Thyroid gland (tissue), 4 donors: Measurements from ENCODE around the gene STX1A.

Source experiments
- CTCF ChIP-seq, 6 experiments: fragments of 200-600 bp in 3 of 6; fragments of 450-650 bp in 3 of 6; sonication (generic) in 3 of 6; IDR thresholded peaks; one replicate each; pipeline ENCODE4 v1.5.1; 2016 to 2019; ENCODE audit warnings: antibody characterized with exemption in 6 of 6, mild to moderate bottlenecking in 2 of 6, inconsistent platforms in 1 of 6, moderate library complexity in 1 of 6
- POLR2A ChIP-seq, 2 donors: fragments of 450-650 bp; IDR thresholded peaks; one replicate each; pipeline ENCODE4 v1.6.1; 2017; ENCODE audit warnings: antibody characterized with exemption in 2 of 2, mild to moderate bottlenecking in 2 of 2, moderate library complexity in 1 of 2

GRCh38 chr7:73680501-73680900 is 39.0 kb downstream of the STX1A start:
- TF ChIP-seq CTCF (IDR thresholded peaks at IDR 0.05): no peak
- TF ChIP-seq POLR2A (IDR thresholded peaks at IDR 0.05): peak in 1 of 2 donors; percentile 31
